Neural progenitor cell (in vitro differentiated cells): Measurements from ENCODE around the gene GNL2.

Experiments
- EZH2 ChIP-seq: fragments of 200-600 bp; sonication (generic); IDR thresholded peaks from 2 replicates; pipeline ENCODE4 v1.6.1; 2017; ENCODE audit warnings: antibody characterized with exemption, mild to moderate bottlenecking, moderate library complexity
- EZH2phosphoT487 ChIP-seq: fragments of 200-600 bp; sonication (generic); IDR thresholded peaks from 2 replicates; pipeline ENCODE4 v1.6.1; 2017; ENCODE audit warnings: antibody characterized with exemption

DNA sequence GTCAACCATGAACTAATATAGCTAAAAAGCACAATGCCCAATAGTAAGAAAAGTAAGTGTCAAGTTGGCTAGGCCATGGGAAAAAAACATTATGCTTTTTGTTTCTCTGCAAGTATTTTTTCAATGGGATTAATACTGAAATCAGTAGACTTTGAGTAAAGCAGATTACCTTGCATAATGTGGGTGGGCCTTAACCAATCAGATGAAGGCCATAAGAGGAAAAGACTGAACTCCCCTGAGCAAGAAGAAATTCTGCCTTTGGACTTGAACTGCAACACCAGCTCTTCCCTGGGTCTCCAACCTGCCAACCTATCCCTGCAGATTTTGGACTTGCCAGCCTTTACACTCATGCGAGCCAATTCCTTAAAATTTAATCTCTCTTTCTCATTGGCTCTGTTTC is 45.3 kb upstream of the GNL2 start:
- TF ChIP-seq EZH2 (no peak), EZH2phosphoT487 (no peak)
